SK-N-SH (cell line): ENCODE measurements around the gene CEP112. TPM values are rescaled to one million over a fixed set of nuclear protein-coding genes. Genes with fewer than 3 reads are reported as not detected.

ENCODE experiments used
- CTCF ChIA-PET: fragments of 300-600, 350-600 bp; formaldehyde crosslinking; extraction: SDS; loops from one replicate; lab custom pipeline; 2021; lab: Yijun Ruan, JAX
- POLR2A ChIA-PET: fragments of 350-600 bp; sonication (Branson Sonifier 250); formaldehyde crosslinking; extraction: SDS; loops from one replicate; lab custom pipeline; 2020; ENCODE audit warnings: antibody characterized with exemption, inconsistent platforms; lab: Yijun Ruan, JAX
- DNase-seq: peaks from one replicate; pipeline ENCODE4 v3.0.0; 2012
- H2AFZ ChIP-seq: fragments of 200-600 bp; sonication (generic); 2 replicates; pipeline ENCODE4 v1.8.1; 2016; ENCODE audit warnings: antibody characterized with exemption, mild to moderate bottlenecking, low read depth
- H3F3A ChIP-seq: fragments of 200-600 bp; sonication (generic); replicated peaks from 2 replicates; pipeline ENCODE3; 2016; ENCODE audit warnings: antibody characterized with exemption, mild to moderate bottlenecking; ENCODE audit not compliant: insufficient read depth
- H3K27ac ChIP-seq, 2 experiments: fragments of 200-500 bp in 1 of 2; fragments of 200-600 bp in 1 of 2; sonication (Bioruptor generic) in 1 of 2; sonication (generic), shearing (Covaris generic) in 1 of 2; 2 replicates each; pipeline versions ENCODE4 v1.5.1 to v1.6.1; 2014 to 2016; ENCODE audit warnings: low read depth in 2 of 2, inconsistent platforms in 1 of 2, low read length in 1 of 2, mild to moderate bottlenecking in 1 of 2, mixed read lengths in 1 of 2
- H3K27me3 ChIP-seq: fragments of 200-600 bp; sonication (generic), shearing (Covaris generic); 2 replicates; pipeline ENCODE4 v1.6.1; 2016; ENCODE audit warnings: mixed run types; ENCODE audit not compliant: insufficient read depth
- H3K36me3 ChIP-seq, 2 experiments: fragments of 200-500 bp in 1 of 2; fragments of 200-600 bp in 1 of 2; sonication (Bioruptor generic) in 1 of 2; sonication (generic) in 1 of 2; replicated peaks in 1 of 2; 2 replicates each; pipeline versions ENCODE3 to v1.5.1; 2014 to 2016; ENCODE audit warnings: low read length in 1 of 2, mild to moderate bottlenecking in 1 of 2; ENCODE audit not compliant: insufficient read depth in 2 of 2, control insufficient read depth in 1 of 2
- H3K4me1 ChIP-seq, 2 experiments: fragments of 200-500 bp in 1 of 2; fragments of 200-600 bp in 1 of 2; sonication (Bioruptor generic) in 1 of 2; sonication (generic), shearing (Covaris generic) in 1 of 2; 2 replicates each; pipeline versions ENCODE4 v1.5.1 to v1.6.1; 2014 to 2016; ENCODE audit warnings: low read depth in 1 of 2, low read length in 1 of 2, mixed run types in 1 of 2; ENCODE audit not compliant: insufficient read depth in 2 of 2, control insufficient read depth in 1 of 2
- H3K4me2 ChIP-seq: fragments of 200-600 bp; sonication (generic), shearing (Covaris generic); 2 replicates; pipeline ENCODE4 v1.6.1; 2017; ENCODE audit warnings: mixed run types
- H3K4me3 ChIP-seq, 2 experiments: fragments of 200-500 bp in 1 of 2; fragments of 200-600 bp in 1 of 2; sonication (Bioruptor generic) in 1 of 2; sonication (generic), shearing (Covaris generic) in 1 of 2; 2 replicates each; pipeline versions ENCODE4 v1.5.1 to v1.8.1; 2014 to 2016; ENCODE audit warnings: low read depth in 2 of 2, inconsistent platforms in 1 of 2, low read length in 1 of 2, mild to moderate bottlenecking in 1 of 2, mixed read lengths in 1 of 2, moderate library complexity in 1 of 2
- H3K79me2 ChIP-seq: fragments of 200-600 bp; sonication (generic); 2 replicates; pipeline ENCODE4 v1.8.1; 2017; ENCODE audit warnings: mild to moderate bottlenecking; ENCODE audit not compliant: insufficient read depth
- H3K9ac ChIP-seq: fragments of 200-600 bp; sonication (generic); 2 replicates; pipeline ENCODE4 v1.6.1; 2017; ENCODE audit warnings: mixed run types
- H3K9me2 ChIP-seq: fragments of 200-600 bp; sonication (generic); 2 replicates; pipeline ENCODE4 v1.6.1; 2017; ENCODE audit warnings: mixed run types
- H3K9me3 ChIP-seq: fragments of 200-600 bp; sonication (generic); 2 replicates; pipeline ENCODE4 v1.6.1; 2017; ENCODE audit warnings: mixed run types, mild to moderate bottlenecking, moderate library complexity
- H4K20me1 ChIP-seq: fragments of 200-600 bp; sonication (generic); 2 replicates; pipeline ENCODE4 v1.6.1; 2017; ENCODE audit warnings: mild to moderate bottlenecking, mixed run types; ENCODE audit not compliant: insufficient read depth
- CHD2 ChIP-seq: fragments of 150-350 bp; IDR thresholded peaks from 2 replicates; pipeline ENCODE4 v1.6.1; 2018; ENCODE audit warnings: low read length; ENCODE audit not compliant: partially characterized antibody
- CTCF ChIP-seq: fragments of 200-600 bp; sonication (generic); IDR thresholded peaks from 2 replicates; pipeline ENCODE4 v1.6.1; 2017; ENCODE audit warnings: antibody characterized with exemption, mild to moderate bottlenecking, moderate library complexity
- EP300 ChIP-seq, 2 experiments: IDR thresholded peaks; 2 replicates each; pipeline versions ENCODE4 v1.4.0 to v1.6.1; 2012; ENCODE audit warnings: borderline replicate concordance in 1 of 2, low read depth in 1 of 2, low read length in 1 of 2
- EZH2phosphoT487 ChIP-seq: fragments of 200-600 bp; sonication (generic); IDR thresholded peaks from 2 replicates; pipeline ENCODE4 v1.6.1; 2017; ENCODE audit warnings: low read depth, mixed run types, mild to moderate bottlenecking, antibody characterized with exemption, moderate library complexity, borderline replicate concordance
- FOXJ3 ChIP-seq: sonication (generic); formaldehyde crosslinking; IDR thresholded peaks from 2 replicates; pipeline ENCODE4 v1.5.1; 2020; ENCODE audit warnings: mild to moderate bottlenecking, missing genetic modification reagents
- FOXM1 ChIP-seq: IDR thresholded peaks from 2 replicates; pipeline ENCODE4 v1.4.0; 2012; ENCODE audit warnings: low read depth, mild to moderate bottlenecking
- GATA2 ChIP-seq: sonication (generic); formaldehyde crosslinking; IDR thresholded peaks from 2 replicates; pipeline ENCODE4 v1.5.0; 2020; ENCODE audit warnings: mild to moderate bottlenecking, missing genetic modification reagents
- JUND ChIP-seq: IDR thresholded peaks from 2 replicates; pipeline ENCODE4 v1.4.0; 2012
- MAX ChIP-seq: IDR thresholded peaks from 2 replicates; pipeline ENCODE4 v1.4.0; 2012; ENCODE audit warnings: low read depth
- NFIC ChIP-seq: IDR thresholded peaks from 2 replicates; pipeline ENCODE4 v1.4.0; 2012; ENCODE audit warnings: borderline replicate concordance
- PBX3 ChIP-seq: IDR thresholded peaks from 2 replicates; pipeline ENCODE4; 2012
- POLR2AphosphoS5 ChIP-seq: IDR thresholded peaks from 2 replicates; pipeline ENCODE4 v1.6.1; 2012; ENCODE audit warnings: low read depth, low read length
- RAD21 ChIP-seq: IDR thresholded peaks from 2 replicates; pipeline ENCODE4 v1.6.1; 2012; ENCODE audit warnings: mild to moderate bottlenecking, low read length
- SMC3 ChIP-seq: IDR thresholded peaks from 2 replicates; pipeline ENCODE4 v1.6.1; 2012; ENCODE audit warnings: low read depth, low read length, improper control_type of control experiment
- TAF1 ChIP-seq: IDR thresholded peaks from 2 replicates; pipeline ENCODE4 v1.6.1; 2012; ENCODE audit warnings: low read depth, mild to moderate bottlenecking, low read length, moderate library complexity, borderline replicate concordance
- whole genome bisulfite sequencing: methylation state at CpG from one replicate; pipeline ENCODE4 v1.1.6; 2017; ENCODE audit warnings: low lambda C conversion rate; 5-methylcytosine and 5-hydroxymethylcytosine counted together
- polyA plus RNA-seq, 3 experiments: library from polyadenylated mRNA; depleted of rRNA; stranded (reverse); fragments of >200 nt; gene quantifications; 2 replicates each; pipeline ENCODE4 v1.2.3, GENCODE V29; 2012

The CEP112 gene
- polyA plus RNA-seq, 1 of the 3 experiments (the other 2 are of a cell fraction), result 7.9 TPM

- Histone ChIP-seq H3K36me3 (no peaks in the 10 kb centered on the region), H3K9me3 (no peaks in the 10 kb centered on the region), H3F3A (no peaks in the 10 kb centered on the region), H3K9me2 (0 out of 2 replicates have a peak, but pooled peaks cover 4% of the 10 kb centered on the region), H2AFZ (no peak overlapping the region), H4K20me1 (no peaks in the 10 kb centered on the region), H3K4me3 (no peak overlapping the region), H3K27me3 (no peaks in the 10 kb centered on the region), H3K4me1 (no peaks in the 10 kb centered on the region), H3K4me2 (no peak overlapping the region), H3K79me2 (no peaks in the 10 kb centered on the region), H3K9ac (no peak overlapping the region), H3K27ac (no peak overlapping the region)
- CTCF ChIA-PET, result no interaction called here
- 93% methylated on average over 2 of the region's 2 CpGs for WGBS
- TF ChIP-seq RAD21 (no peak), FOXM1 (no peak), GATA2 (no peak), PBX3 (no peak), POLR2AphosphoS5 (no peak), EP300 (IDR thresholded peaks at IDR 0.05; ENCODE audit: borderline replicate concordance in 1 of 2, low read depth in 1 of 2, low read length in 1 of 2) (no peak), SMC3 (no peak), CHD2 (no peak)
- DNase-seq, result no peak
- POLR2A ChIA-PET, result no interaction called here
Observed at GRCh38 chr17:66044083-66044482, 147.8 kb downstream of the CEP112 start.

- H3K4me1 ChIP-seq, result no peaks in the 10 kb centered on the region
- ChIA-PET CTCF (no interaction called here), POLR2A (no interaction called here)
- no peaks in the 10 kb centered on the region for H3K9me3 ChIP-seq
- no peak overlapping the region for H3K4me3 ChIP-seq
- 91% methylated on average over 3 of the region's 3 CpGs for WGBS
- no peak overlapping the region for H3K27ac ChIP-seq
- no peaks in the 10 kb centered on the region for H3F3A ChIP-seq
- H3K9me2 ChIP-seq, result 0 out of 2 replicates have a peak, but pooled peaks cover 4% of the 10 kb centered on the region
- no peaks in the 10 kb centered on the region for H3K79me2 ChIP-seq
- TF ChIP-seq MAX (no peak), JUND (no peak), NFIC (no peak), CHD2 (no peak), CTCF (no peak), FOXJ3 (no peak), EZH2phosphoT487 (no peak), TAF1 (no peak)
- no peaks in the 10 kb centered on the region for H3K36me3 ChIP-seq
- H2AFZ ChIP-seq, result no peak overlapping the region
- H3K27me3 ChIP-seq, result no peaks in the 10 kb centered on the region
- no peak overlapping the region for H3K9ac ChIP-seq
- H3K4me2 ChIP-seq, result no peak overlapping the region
- DNase-seq, result no peak
- H4K20me1 ChIP-seq, result no peaks in the 10 kb centered on the region
Observed at GRCh38 chr17:66043419-66043818, 148.5 kb downstream of the CEP112 start.
